Stimulated activated CD8-positive, alpha-beta memory T cell treated with anti-CD3 and anti-CD28 coated beads, Interleukin-7, amount 100 ng/mL, for 24 hours (primary cell): ENCODE data around the gene GCNT4.

Experiments used
- DNase-seq: peaks from one replicate; pipeline ENCODE4 v3.0.0-alpha.2; 2020; ENCODE audit warnings: low read depth

GCNT4 gene

DNA sequence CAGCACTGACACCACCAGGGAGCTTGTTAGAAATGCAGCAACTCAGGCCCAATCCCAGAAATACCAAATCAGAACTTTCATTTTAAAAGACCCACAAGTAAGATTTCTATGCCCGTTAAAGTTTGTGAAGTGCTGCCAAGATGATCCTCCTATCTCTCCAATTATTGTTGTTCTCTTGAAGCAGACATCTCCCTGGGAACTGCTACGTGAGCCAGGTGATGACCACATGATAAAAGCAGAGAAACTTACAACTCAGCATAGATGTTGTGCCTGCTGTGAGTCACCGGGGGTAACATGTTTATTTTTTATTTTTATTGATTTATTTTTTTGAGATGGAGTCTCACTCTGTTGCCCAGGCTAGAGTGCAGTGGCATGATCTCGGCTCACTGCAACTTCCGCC, 34.4 kb downstream of the GCNT4 start:
- DNase-seq = no peak

GRCh38 chr5:75016896-75017295, 35.5 kb downstream of the GCNT4 start:
- no peak for DNase-seq

DNA sequence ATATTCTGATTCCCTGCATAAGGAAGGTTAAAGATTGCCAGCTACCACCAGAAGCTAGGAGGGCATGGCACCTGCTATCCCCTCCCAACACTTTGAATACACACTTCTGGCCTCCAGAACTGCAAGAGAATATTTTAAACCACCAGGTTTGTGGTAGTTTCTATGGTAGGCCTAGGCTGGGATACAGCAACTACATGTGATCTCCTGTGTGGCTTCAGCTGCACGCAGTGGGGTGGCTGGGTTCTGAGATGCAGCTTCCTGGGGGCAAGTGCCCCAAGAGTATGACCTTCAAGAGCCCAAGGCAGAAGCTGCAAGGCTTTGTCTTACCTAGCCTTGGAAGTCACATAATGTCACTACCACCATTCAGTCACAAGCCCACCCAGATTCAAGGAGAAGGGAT, 39.6 kb downstream of the GCNT4 start:
- no peak for DNase-seq

- DNase-seq = no peak
These were observed 41.5 kb downstream of the GCNT4 start for GRCh38 chr5:75010838-75011237.

GRCh38 chr5:75009556-75010345, 42.6 kb downstream of the GCNT4 start:
- DNase-seq = no peak

GRCh38 chr5:75006865-75007822, 45.2 kb downstream of the GCNT4 start:
- DNase-seq = no peak

DNA sequence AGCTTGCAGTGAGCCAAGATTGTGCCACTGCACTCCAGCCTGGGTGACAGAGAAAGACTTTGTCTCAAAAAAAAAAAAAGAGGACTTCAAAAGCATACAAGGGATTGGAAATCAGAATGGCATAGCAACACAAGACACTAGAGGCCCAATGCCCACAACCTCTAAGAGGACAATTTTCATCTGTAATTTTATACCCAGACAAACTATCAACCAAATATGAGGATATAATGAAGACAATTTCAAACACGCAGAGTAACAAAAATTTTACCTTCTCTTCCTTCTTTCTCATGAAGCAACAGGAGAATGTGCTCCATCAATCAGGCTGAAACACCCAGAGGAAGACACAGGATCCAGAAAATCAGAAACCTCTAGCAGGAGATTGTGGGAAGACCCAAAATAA, 46.8 kb downstream of the GCNT4 start:
- no peak for DNase-seq
